ENCODE results near the gene AUTS2. TPM values are rescaled to one million over a fixed set of nuclear protein-coding genes. Genes with fewer than 3 reads are reported as not detected.

AUTS2 gene
- polyA plus RNA-seq, 3 donors, result 0.08 to 0.35 TPM; not detected in 1

DNA sequence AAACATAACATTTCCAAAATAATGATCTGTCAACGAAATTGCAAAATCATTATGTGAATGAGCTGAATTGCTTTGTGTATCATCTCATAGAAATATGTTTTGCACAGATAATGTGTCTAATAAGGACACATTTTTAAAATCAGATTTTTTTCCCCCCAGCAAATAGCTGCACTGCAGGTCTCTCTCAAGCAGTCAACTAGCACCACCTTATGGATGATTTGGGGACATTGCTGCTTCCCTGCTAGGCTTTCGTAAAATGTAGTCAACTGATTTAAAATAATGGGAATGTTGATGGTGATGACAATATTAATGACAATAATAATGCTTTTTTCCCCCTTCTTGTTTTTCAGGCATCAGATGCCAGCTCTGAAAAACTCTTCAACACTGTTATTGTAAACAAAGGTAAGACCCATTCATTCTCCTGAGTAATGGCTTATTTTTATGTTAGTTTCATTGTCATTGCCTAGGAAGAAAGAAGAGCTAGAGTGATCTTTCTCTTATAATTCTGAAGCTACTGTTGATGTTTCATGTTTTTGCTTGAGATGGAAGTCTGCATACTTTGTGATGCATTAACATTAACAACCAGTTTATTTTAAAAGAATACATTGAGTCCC, 1100.1 kb downstream of the AUTS2 start:
- peaks cover 0 to 4% of the 10 kb centered on the region in 2 donors for H3K36me3 Mint-ChIP-seq
- Histone ChIP-seq H3K4me3 (replicated peaks in 1 of 3; ENCODE audit: low read depth in 2 of 3, low read length in 3 of 3) (no peak overlapping the region), H3K27me3 (ENCODE audit: control insufficient read depth in 2 of 2, insufficient read depth in 2 of 2, low read length in 2 of 2) (peaks cover 33 to 36% of the 10 kb centered on the region in 2 donors), H3K36me3 (replicated peaks in 1 of 2; ENCODE audit: control insufficient read depth in 1 of 2, insufficient read depth in 2 of 2, low read length in 2 of 2) (no peaks in the 10 kb centered on the region), H4K20me1 (ENCODE audit: insufficient read depth, low read length) (no peaks in the 10 kb centered on the region), H3K4me2 (replicated peaks; ENCODE audit: extremely low read depth, low read length, poor library complexity, severe bottlenecking) (no peak overlapping the region), H3K27ac (ENCODE audit: low read depth in 1 of 2, low read length in 2 of 2) (no peak overlapping the region), H3K9ac (ENCODE audit: insufficient read depth, low read length, poor library complexity, severe bottlenecking) (no peak overlapping the region), H3K79me2 (ENCODE audit: insufficient read depth, low read length) (no peaks in the 10 kb centered on the region), H3K9me3 (replicated peaks in 1 of 2; ENCODE audit: control insufficient read depth in 1 of 2, insufficient read depth in 1 of 2, low read length in 2 of 2) (peaks cover 0 to 11% of the 10 kb centered on the region in 2 donors), H2AFZ (ENCODE audit: insufficient read depth, low read depth, low read length, poor library complexity, severe bottlenecking) (no peak overlapping the region), H3K4me1 (ENCODE audit: control insufficient read depth in 1 of 2, insufficient read depth in 2 of 2, low read length in 2 of 2) (peaks cover 10 to 13% of the 10 kb centered on the region in 2 donors)
- TF ChIP-seq, protein P1, sequence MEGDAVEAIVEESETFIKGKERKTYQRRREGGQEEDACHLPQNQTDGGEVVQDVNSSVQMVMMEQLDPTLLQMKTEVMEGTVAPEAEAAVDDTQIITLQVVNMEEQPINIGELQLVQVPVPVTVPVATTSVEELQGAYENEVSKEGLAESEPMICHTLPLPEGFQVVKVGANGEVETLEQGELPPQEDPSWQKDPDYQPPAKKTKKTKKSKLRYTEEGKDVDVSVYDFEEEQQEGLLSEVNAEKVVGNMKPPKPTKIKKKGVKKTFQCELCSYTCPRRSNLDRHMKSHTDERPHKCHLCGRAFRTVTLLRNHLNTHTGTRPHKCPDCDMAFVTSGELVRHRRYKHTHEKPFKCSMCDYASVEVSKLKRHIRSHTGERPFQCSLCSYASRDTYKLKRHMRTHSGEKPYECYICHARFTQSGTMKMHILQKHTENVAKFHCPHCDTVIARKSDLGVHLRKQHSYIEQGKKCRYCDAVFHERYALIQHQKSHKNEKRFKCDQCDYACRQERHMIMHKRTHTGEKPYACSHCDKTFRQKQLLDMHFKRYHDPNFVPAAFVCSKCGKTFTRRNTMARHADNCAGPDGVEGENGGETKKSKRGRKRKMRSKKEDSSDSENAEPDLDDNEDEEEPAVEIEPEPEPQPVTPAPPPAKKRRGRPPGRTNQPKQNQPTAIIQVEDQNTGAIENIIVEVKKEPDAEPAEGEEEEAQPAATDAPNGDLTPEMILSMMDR (IDR thresholded peaks at IDR 0.05), result peak; percentile 47
- DNase-seq, result peak in 1 of 3 donors; percentile 2
- intact Hi-C loops (cut with micrococcal nuclease), result no loop called here
- peaks cover 14% of the 10 kb centered on the region for H3K4me1 Mint-ChIP-seq
- WGBS (ENCODE audit: insufficient coverage), result no CpG with 5 or more reads among the region's 2 CpGs
- no peak overlapping the region for H3K4me3 Mint-ChIP-seq
- H3K27me3 Mint-ChIP-seq (ENCODE audit: low read depth in 3 of 3), result peaks cover 32 to 41% (median 34%) of the 10 kb centered on the region in 3 donors
- H3K27ac Mint-ChIP-seq, result no peak overlapping the region
- H3K9me3 Mint-ChIP-seq, result peaks cover 0 to 12% (median 2%) of the 10 kb centered on the region in 7 donors

DNA sequence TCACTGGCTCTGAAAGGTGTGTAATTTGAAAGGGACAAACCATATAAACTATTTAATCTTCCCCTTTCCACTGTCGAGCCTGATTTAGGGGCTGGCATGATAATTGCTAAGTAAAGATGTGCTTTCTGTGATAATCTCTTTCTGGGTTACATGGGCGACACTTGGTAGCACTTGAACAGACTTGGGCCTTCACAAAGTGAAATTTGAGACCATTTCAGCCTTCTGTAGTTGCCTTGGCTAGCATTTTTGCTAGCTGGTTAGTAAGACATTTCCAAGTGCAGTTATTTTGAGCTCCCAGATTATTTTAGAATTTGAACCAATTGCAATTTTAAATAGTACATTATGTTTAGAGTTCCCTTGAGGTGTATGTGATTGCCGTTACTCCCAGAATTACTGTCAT, 1101.0 kb downstream of the AUTS2 start:
- no peak overlapping the region for H3K9ac ChIP-seq (ENCODE audit: insufficient read depth, low read length, poor library complexity, severe bottlenecking)
- H3K27ac ChIP-seq (ENCODE audit: low read depth in 1 of 2, low read length in 2 of 2), result no peak overlapping the region
- Mint-ChIP-seq H3K27ac (no peak overlapping the region), H3K4me3 (no peak overlapping the region), H3K27me3 (ENCODE audit: low read depth in 3 of 3) (peaks cover 28 to 35% (median 31%) of the 10 kb centered on the region in 3 donors), H3K36me3 (peaks cover 0 to 4% of the 10 kb centered on the region in 2 donors), H3K9me3 (peaks cover 0 to 11% (median 2%) of the 10 kb centered on the region in 7 donors), H3K4me1 (peaks cover 12% of the 10 kb centered on the region)
- TF ChIP-seq, protein P1 (IDR thresholded peaks at IDR 0.05), result no peak
- WGBS (ENCODE audit: insufficient coverage), result 88% methylated on average over 1 of the region's 3 CpGs
- no peak overlapping the region for H3K4me2 ChIP-seq (replicated peaks; ENCODE audit: extremely low read depth, low read length, poor library complexity, severe bottlenecking)
- H3K36me3 ChIP-seq (replicated peaks in 1 of 2; ENCODE audit: control insufficient read depth in 1 of 2, insufficient read depth in 2 of 2, low read length in 2 of 2), result no peaks in the 10 kb centered on the region
- DNase-seq, result no peak
- H3K79me2 ChIP-seq (ENCODE audit: insufficient read depth, low read length), result no peaks in the 10 kb centered on the region
- peaks cover 31 to 33% of the 10 kb centered on the region in 2 donors for H3K27me3 ChIP-seq (ENCODE audit: control insufficient read depth in 2 of 2, insufficient read depth in 2 of 2, low read length in 2 of 2)
- H3K4me3 ChIP-seq (replicated peaks in 1 of 3; ENCODE audit: low read depth in 2 of 3, low read length in 3 of 3), result no peak overlapping the region
- intact Hi-C loops (cut with micrococcal nuclease), result no loop called here
- H2AFZ ChIP-seq (ENCODE audit: insufficient read depth, low read depth, low read length, poor library complexity, severe bottlenecking), result no peak overlapping the region
- no peaks in the 10 kb centered on the region for H4K20me1 ChIP-seq (ENCODE audit: insufficient read depth, low read length)
- H3K9me3 ChIP-seq (replicated peaks in 1 of 2; ENCODE audit: control insufficient read depth in 1 of 2, insufficient read depth in 1 of 2, low read length in 2 of 2), result peaks cover 0 to 11% of the 10 kb centered on the region in 2 donors
- peaks cover 10 to 13% of the 10 kb centered on the region in 2 donors for H3K4me1 ChIP-seq (ENCODE audit: control insufficient read depth in 1 of 2, insufficient read depth in 2 of 2, low read length in 2 of 2)

All from CD14-positive monocyte (primary cell).